H1 (cell line): ENCODE measurements around the gene LRRK1. TPM values are rescaled to one million over a fixed set of nuclear protein-coding genes. Genes with fewer than 3 reads are reported as not detected.

Experiments
- CTCF ChIA-PET: fragments of 300-600 bp; sonication (Branson Sonifier 250); formaldehyde crosslinking; loops from one replicate; lab custom pipeline; 2021; ENCODE audit not compliant: partially characterized antibody; lab: Charles Lee
- POLR2A ChIA-PET: fragments of 300-600 bp; sonication (Branson Sonifier 250); formaldehyde crosslinking; loops from one replicate; lab custom pipeline; 2021; ENCODE audit warnings: inconsistent platforms; ENCODE audit not compliant: partially characterized antibody; lab: Charles Lee
- DNase-seq, 2 experiments: peaks; one replicate each; pipeline versions ENCODE4 v3.0.0 to v3.0.0-alpha.2; 2010 to 2022; ENCODE audit warnings: low spot score in 2 of 2, low read depth in 1 of 2, mixed read lengths in 1 of 2
- FAIRE-seq: peaks from 2 replicates; lab custom pipeline; 2011; peaks lifted over from hg19 to GRCh38; lab: Jason Lieb, UNC
- H2AFZ ChIP-seq: 2 replicates; pipeline ENCODE4 v1.8.1; 2012; ENCODE audit warnings: low read length, inconsistent platforms
- H2AK5ac ChIP-seq: 2 replicates; pipeline ENCODE4 v1.6.1; 2013; ENCODE audit warnings: low read depth, low read length
- H2BK120ac ChIP-seq: replicated peaks from 2 replicates; pipeline ENCODE3; 2013; ENCODE audit warnings: low read depth, low read length, inconsistent platforms
- H2BK12ac ChIP-seq: 2 replicates; pipeline ENCODE4 v1.6.1; 2013; ENCODE audit warnings: low read depth, low read length
- H2BK15ac ChIP-seq: 2 replicates; pipeline ENCODE4 v1.6.1; 2013; ENCODE audit warnings: low read length
- H2BK20ac ChIP-seq: 2 replicates; pipeline ENCODE4 v1.6.1; 2013; ENCODE audit warnings: low read length
- H2BK5ac ChIP-seq: 2 replicates; pipeline ENCODE4 v1.6.1; 2013; ENCODE audit warnings: low read depth, low read length
- H3K14ac ChIP-seq: 2 replicates; pipeline ENCODE4 v1.6.1; 2013; ENCODE audit warnings: inconsistent platforms; ENCODE audit not compliant: insufficient read length
- H3K18ac ChIP-seq: 2 replicates; pipeline ENCODE4 v1.6.1; 2013; ENCODE audit warnings: low read length; ENCODE audit errors: extremely low read depth
- H3K23ac ChIP-seq: 2 replicates; pipeline ENCODE4 v1.6.1; 2013; ENCODE audit warnings: inconsistent platforms; ENCODE audit not compliant: insufficient read length
- H3K23me2 ChIP-seq: 2 replicates; pipeline ENCODE4 v1.6.1; 2013; ENCODE audit warnings: low read depth, low read length
- H3K27ac ChIP-seq: 2 replicates; pipeline ENCODE4 v1.6.1; 2011; ENCODE audit warnings: low read depth, low read length, inconsistent platforms
- H3K27me3 ChIP-seq, 4 experiments: replicated peaks in 1 of 4; 1 replicate in 1 of 4; 2 replicates in 3 of 4; pipeline versions ENCODE4 v1.6.1 to v1.8.1; 2011 to 2013; ENCODE audit warnings: low read length in 3 of 4, mild to moderate bottlenecking in 3 of 4, inconsistent platforms in 2 of 4, mixed read lengths in 2 of 4, moderate library complexity in 1 of 4; ENCODE audit not compliant: control insufficient read depth in 3 of 4, insufficient read depth in 3 of 4; ENCODE audit errors: extremely low read depth in 1 of 4
- H3K36me3 ChIP-seq, 4 experiments: 2 replicates each; pipeline versions ENCODE4 v1.6.1 to v1.8.1; 2011 to 2013; ENCODE audit warnings: mild to moderate bottlenecking in 4 of 4, low read length in 3 of 4, moderate library complexity in 2 of 4, control low read depth in 1 of 4, inconsistent platforms in 1 of 4; ENCODE audit not compliant: insufficient read depth in 4 of 4, control insufficient read depth in 2 of 4
- H3K4ac ChIP-seq: replicated peaks from 2 replicates; pipeline ENCODE3; 2013; ENCODE audit warnings: low read length, low read depth, mixed read lengths, inconsistent platforms; ENCODE audit not compliant: insufficient read length
- H3K4me1 ChIP-seq, 4 experiments: replicated peaks in 1 of 4; 1 replicate in 1 of 4; 2 replicates in 3 of 4; pipeline versions ENCODE4 v1.6.1 to v1.8.1; 2011 to 2013; ENCODE audit warnings: low read length in 3 of 4, inconsistent platforms in 2 of 4, mixed read lengths in 1 of 4; ENCODE audit not compliant: insufficient read depth in 4 of 4, control insufficient read depth in 3 of 4
- H3K4me2 ChIP-seq, 2 experiments: 2 replicates each; pipeline versions ENCODE4 v1.6.1 to v1.8.1; 2011 to 2013; ENCODE audit warnings: low read depth in 2 of 2, low read length in 2 of 2, control low read depth in 1 of 2, inconsistent platforms in 1 of 2, mild to moderate bottlenecking in 1 of 2; ENCODE audit not compliant: insufficient read depth in 1 of 2
- H3K4me3 ChIP-seq, 4 experiments: fragments of 200-600, 300-600 bp in 1 of 4; sonication (generic), shearing (Covaris generic), sonication (Bioruptor Twin) in 1 of 4; 2 replicates each; pipeline versions ENCODE4 v1.5.1 to v1.8.1; 2011 to 2016; ENCODE audit warnings: low read length in 4 of 4, low read depth in 3 of 4, control low read depth in 2 of 4, inconsistent platforms in 2 of 4, mild to moderate bottlenecking in 2 of 4, mixed read lengths in 1 of 4, moderate library complexity in 1 of 4; ENCODE audit not compliant: insufficient read depth in 2 of 4; ENCODE audit errors: extremely low read depth in 1 of 4
- H3K56ac ChIP-seq: replicated peaks from 2 replicates; pipeline ENCODE3; 2013; ENCODE audit warnings: low read depth, mild to moderate bottlenecking, mixed read lengths, low read length, inconsistent platforms; ENCODE audit not compliant: insufficient read length
- H3K79me1 ChIP-seq: 2 replicates; pipeline ENCODE4 v1.6.1; 2013; ENCODE audit warnings: low read depth, low read length, control low read depth
- H3K79me2 ChIP-seq, 2 experiments: 2 replicates each; pipeline versions ENCODE4 v1.6.1 to v1.8.1; 2012 to 2013; ENCODE audit warnings: low read length in 2 of 2, mild to moderate bottlenecking in 2 of 2, inconsistent platforms in 1 of 2; ENCODE audit not compliant: insufficient read depth in 2 of 2, control insufficient read depth in 1 of 2
- H3K9ac ChIP-seq, 4 experiments: replicated peaks in 1 of 4; 1 replicate in 1 of 4; 2 replicates in 3 of 4; pipeline versions ENCODE4 v1.6.1 to v1.8.1; 2011 to 2013; ENCODE audit warnings: low read depth in 3 of 4, low read length in 3 of 4, control low read depth in 2 of 4, mild to moderate bottlenecking in 2 of 4, moderate library complexity in 2 of 4, inconsistent platforms in 1 of 4; ENCODE audit errors: extremely low read depth in 1 of 4
- H3K9me3 ChIP-seq, 2 experiments: 2 replicates each; pipeline versions ENCODE4 v1.6.1 to v1.8.1; 2012 to 2013; ENCODE audit warnings: mild to moderate bottlenecking in 2 of 2, moderate library complexity in 2 of 2, control low read depth in 1 of 2, inconsistent platforms in 1 of 2, low read depth in 1 of 2, low read length in 1 of 2, mixed read lengths in 1 of 2; ENCODE audit not compliant: insufficient read depth in 2 of 2
- H4K20me1 ChIP-seq, 2 experiments: replicated peaks in 1 of 2; 2 replicates each; pipeline versions ENCODE3 to v1.8.1; 2011 to 2013; ENCODE audit warnings: inconsistent platforms in 2 of 2, low read length in 2 of 2, mild to moderate bottlenecking in 1 of 2; ENCODE audit not compliant: insufficient read depth in 2 of 2, control insufficient read depth in 1 of 2
- H4K5ac ChIP-seq: 2 replicates; pipeline ENCODE4 v1.6.1; 2013; ENCODE audit warnings: low read length, low read depth, mixed read lengths, inconsistent platforms; ENCODE audit not compliant: insufficient read length
- H4K8ac ChIP-seq: 2 replicates; pipeline ENCODE4 v1.8.0; 2013; ENCODE audit warnings: mild to moderate bottlenecking, moderate library complexity, low read length, inconsistent platforms; ENCODE audit not compliant: insufficient read depth; ENCODE audit errors: extremely low read depth
- H4K91ac ChIP-seq: replicated peaks from 2 replicates; pipeline ENCODE3; 2013; ENCODE audit warnings: low read length, mixed read lengths, inconsistent platforms; ENCODE audit not compliant: insufficient read length
- BRCA1 ChIP-seq: IDR thresholded peaks from 2 replicates; pipeline ENCODE4 v1.6.1; 2012; ENCODE audit warnings: low read depth, low read length, improper control_type of control experiment
- CTBP2 ChIP-seq: IDR thresholded peaks from 2 replicates; pipeline ENCODE4 v1.7.0; 2011; ENCODE audit warnings: borderline replicate concordance, mild to moderate bottlenecking, moderate library complexity, mixed read lengths, low read length; ENCODE audit not compliant: insufficient read depth, insufficient read length
- EP300 ChIP-seq, 2 experiments: IDR thresholded peaks; 1 replicate in 1 of 2; 2 replicates in 1 of 2; pipeline ENCODE4 v1.6.1; 2011 to 2012; ENCODE audit warnings: low read depth in 2 of 2, low read length in 2 of 2, mild to moderate bottlenecking in 2 of 2, borderline replicate concordance in 1 of 2, inconsistent platforms in 1 of 2, moderate library complexity in 1 of 2
- JUND ChIP-seq: IDR thresholded peaks from 2 replicates; pipeline ENCODE4 v1.6.1; 2011; ENCODE audit warnings: mild to moderate bottlenecking, improper control_type of control experiment, low read length
- NRF1 ChIP-seq: IDR thresholded peaks from 2 replicates; pipeline ENCODE4 v1.6.1; 2011; ENCODE audit warnings: mild to moderate bottlenecking, low read depth, low read length, improper control_type of control experiment
- POLR2A ChIP-seq, 2 experiments: IDR thresholded peaks; 1 replicate in 1 of 2; 2 replicates in 1 of 2; pipeline ENCODE4 v1.6.1; 2011; ENCODE audit warnings: low read depth in 2 of 2, low read length in 2 of 2, mild to moderate bottlenecking in 2 of 2; ENCODE audit errors: control extremely low read depth in 1 of 2
- RAD21 ChIP-seq, 2 experiments: IDR thresholded peaks in 1 of 2; conservative IDR thresholded peaks in 1 of 2; 2 replicates each; pipeline ENCODE4 v1.6.1; 2011; ENCODE audit warnings: low read depth in 2 of 2, low read length in 2 of 2, improper control_type of control experiment in 1 of 2, inconsistent platforms in 1 of 2, mild to moderate bottlenecking in 1 of 2, moderate library complexity in 1 of 2
- SAP30 ChIP-seq: fragments of 300-600 bp; sonication (generic); IDR thresholded peaks from 2 replicates; pipeline ENCODE4 v1.7.1; 2012; ENCODE audit warnings: low read length, moderate library complexity, mild to moderate bottlenecking, inconsistent platforms; ENCODE audit not compliant: insufficient read depth, insufficient replicate concordance
- SIN3A ChIP-seq, 2 experiments: IDR thresholded peaks in 1 of 2; conservative IDR thresholded peaks in 1 of 2; 2 replicates each; pipeline ENCODE4 v1.6.1; 2011 to 2012; ENCODE audit warnings: low read length in 2 of 2, improper control_type of control experiment in 1 of 2, low read depth in 1 of 2, mild to moderate bottlenecking in 1 of 2
- TCF12 ChIP-seq: IDR thresholded peaks from 2 replicates; pipeline ENCODE4 v1.6.1; 2011; ENCODE audit warnings: low read depth, mild to moderate bottlenecking, low read length
- WGBS, 2 experiments: shearing (Covaris generic) in 1 of 2; methylation state at CpG; one replicate each; pipeline versions ENCODE4 v1.1.6 to v1.1.7; 2013 to 2015; ENCODE audit warnings: low lambda C conversion rate in 2 of 2, mixed read lengths in 2 of 2, inconsistent platforms in 1 of 2, low coverage in 1 of 2, missing lambda C conversion rate in 1 of 2; ENCODE audit not compliant: insufficient replicate concordance in 2 of 2, insufficient coverage in 1 of 2, insufficient read length in 1 of 2; ENCODE audit errors: extremely low coverage in 1 of 2, missing lambda C conversion rate in 1 of 2; 5-methylcytosine and 5-hydroxymethylcytosine counted together
- polyA plus RNA-seq, 7 experiments: library from polyadenylated mRNA; depleted of rRNA in 3 of 7; stranded (reverse) in 5 of 7; unstranded in 2 of 7; fragments of >200 nt in 5 of 7; fragments of 200-250 nt in 2 of 7; gene quantifications; 1 replicate in 5 of 7; 2 replicates in 1 of 7; 4 replicates in 1 of 7; pipeline versions ENCODE4 v1.2.1 to v1.2.3, GENCODE V29; 2011 to 2013; ENCODE audit warnings: missing spikeins in 2 of 7, mixed read lengths in 2 of 7
- total RNA-seq: library from RNA; stranded (reverse); fragmentation: NEBNext Ultra II Directional; extraction: Animal tissue kit (Norgen Biotek cat#: 25700); gene quantifications from 2 replicates; pipeline ENCODE4 v1.2.1, GENCODE V29; 2021

Gene LRRK1
- total and polyA plus RNA-seq, 2 of the 8 experiments (the other 6 are each of a cell fraction or from before 2014, with no cell fraction given), result 1.2 to 3.6 TPM

DNA sequence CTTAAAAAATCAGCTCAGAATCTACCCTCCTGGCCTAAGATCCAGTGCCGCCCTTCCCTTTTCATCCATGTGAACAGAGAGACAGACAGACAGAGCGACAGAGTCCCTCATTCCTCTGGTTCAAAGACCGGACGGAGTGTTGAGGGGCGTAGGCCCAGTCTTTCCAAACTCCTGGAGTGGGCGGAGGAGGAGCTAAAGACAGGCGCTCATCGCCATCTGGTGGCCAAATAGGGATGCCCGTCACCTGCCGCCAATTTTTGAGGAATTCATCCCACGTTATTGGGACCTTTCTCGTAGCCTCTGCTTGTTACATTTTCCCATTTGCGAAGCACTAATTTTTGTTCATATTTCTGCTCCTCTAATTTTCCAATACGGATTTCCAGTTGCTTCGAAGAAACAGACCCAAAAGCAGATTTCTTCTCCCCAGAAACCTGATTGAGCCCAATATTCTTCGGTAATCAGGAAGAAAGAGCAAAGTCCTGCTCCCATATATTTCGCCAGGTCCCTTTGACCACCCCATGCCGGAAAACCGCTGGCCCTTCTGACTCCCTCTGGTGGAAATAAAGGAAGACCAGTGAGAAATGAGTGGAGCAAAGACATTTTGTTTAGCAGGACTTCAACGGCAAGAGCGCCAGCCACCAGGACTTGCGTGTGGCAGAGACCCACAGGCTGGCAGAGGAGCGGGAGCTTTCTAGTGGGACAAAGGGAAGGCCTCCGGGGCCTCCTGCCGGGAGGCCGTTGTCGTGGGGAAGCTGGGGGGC is 88.0 kb downstream of the LRRK1 start:
- Histone ChIP-seq H4K8ac (no peak overlapping the region), H3K9ac (no peak overlapping the region), H2BK12ac (no peak overlapping the region), H3K4me3 (peak overlapping the region in 1 of 4 experiments; percentile 45; a peak in 3 of 8 replicates), H4K20me1 (no peaks in the 10 kb centered on the region), H3K4me2 (peak overlapping the region; percentile 7 to 44; a peak in 3 of 4 replicates), H3K36me3 (no peaks in the 10 kb centered on the region), H3K4ac (no peak overlapping the region), H3K4me1 (peaks cover 0 to 4% (median 0%) of the 10 kb centered on the region in 4 experiments; a peak in 2 of 7 replicates), H3K56ac (no peak overlapping the region), H3K9me3 (peaks cover 9 to 10% of the 10 kb centered on the region in 2 experiments; a peak in 3 of 4 replicates), H3K79me2 (no peaks in the 10 kb centered on the region), H2BK15ac (no peak overlapping the region), H3K23ac (no peak overlapping the region), H4K91ac (no peak overlapping the region), H3K27me3 (peaks cover 0 to 6% (median 0%) of the 10 kb centered on the region in 4 experiments; a peak in 3 of 7 replicates), H2AFZ (no peak overlapping the region), H4K5ac (no peak overlapping the region), H3K18ac (no peak overlapping the region), H3K14ac (no peak overlapping the region), H2AK5ac (no peak overlapping the region), H2BK120ac (no peak overlapping the region), H3K27ac (no peak overlapping the region), H3K79me1 (no peaks in the 10 kb centered on the region), H2BK5ac (no peak overlapping the region), H2BK20ac (no peak overlapping the region), H3K23me2 (no peaks in the 10 kb centered on the region)
- WGBS, 2 experiments, result 30% methylated on average over 27 of the region's 27 CpGs; no CpG with 5 or more reads in 1 of the 2 experiments
- ChIA-PET CTCF (interaction anchor here (0.6 to 22.3 kb wide), 71 partner anchors 8 to 375 kb away, joined by 3 to 405 read pairs (median 7); partner anchors contain the start of genes ALDH1A3, CHSY1 and LRRK1), POLR2A (interaction anchor here (2.3 kb wide), 1 partner anchor 89 kb away, joined by 12 read pairs; the partner anchor contains the start of gene LRRK1)
- peak; percentile 78 for FAIRE-seq
- DNase-seq, result peak; percentile 69 to 88
- TF ChIP-seq EP300 (IDR thresholded peaks at IDR 0.05; ENCODE audit: borderline replicate concordance in 1 of 2, low read depth in 2 of 2, low read length in 2 of 2) (no peak), BRCA1 (no peak), SIN3A (conservative IDR thresholded peaks at IDR 0.05 in 1 of 2, IDR thresholded peaks at IDR 0.05 in 1 of 2; ENCODE audit: low read depth in 1 of 2, low read length in 2 of 2) (0 out of 4 replicates have a peak, but pooled peaks of 1 of the 2 experiments have one; percentile 48), POLR2A (IDR thresholded peaks at IDR 0.05; ENCODE audit: control extremely low read depth in 1 of 2, low read depth in 2 of 2, low read length in 2 of 2) (no peak), TCF12 (no peak), CTBP2 (no peak), NRF1 (no peak), RAD21 (IDR thresholded peaks at IDR 0.05 in 1 of 2, conservative IDR thresholded peaks at IDR 0.05 in 1 of 2; ENCODE audit: low read depth in 2 of 2, low read length in 2 of 2) (peak; percentile 97 to 98), JUND (peak; percentile 45; the same call in 1 of the 2 replicates), SAP30 (no peak)
